Measurements from ENCODE around the gene GOSR2. TPM values are rescaled to one million over a fixed set of nuclear protein-coding genes. Genes with fewer than 3 reads are reported as not detected.
A peak's percentile ranks its signal among the peaks of the same experiment; 100 is the strongest.

Gene GOSR2
- 10 to 100 TPM; 55.7 to 66.7 (median 59.1) TPM for total RNA-seq
- 49.1 TPM for total RNA-seq (2013)

DNA sequence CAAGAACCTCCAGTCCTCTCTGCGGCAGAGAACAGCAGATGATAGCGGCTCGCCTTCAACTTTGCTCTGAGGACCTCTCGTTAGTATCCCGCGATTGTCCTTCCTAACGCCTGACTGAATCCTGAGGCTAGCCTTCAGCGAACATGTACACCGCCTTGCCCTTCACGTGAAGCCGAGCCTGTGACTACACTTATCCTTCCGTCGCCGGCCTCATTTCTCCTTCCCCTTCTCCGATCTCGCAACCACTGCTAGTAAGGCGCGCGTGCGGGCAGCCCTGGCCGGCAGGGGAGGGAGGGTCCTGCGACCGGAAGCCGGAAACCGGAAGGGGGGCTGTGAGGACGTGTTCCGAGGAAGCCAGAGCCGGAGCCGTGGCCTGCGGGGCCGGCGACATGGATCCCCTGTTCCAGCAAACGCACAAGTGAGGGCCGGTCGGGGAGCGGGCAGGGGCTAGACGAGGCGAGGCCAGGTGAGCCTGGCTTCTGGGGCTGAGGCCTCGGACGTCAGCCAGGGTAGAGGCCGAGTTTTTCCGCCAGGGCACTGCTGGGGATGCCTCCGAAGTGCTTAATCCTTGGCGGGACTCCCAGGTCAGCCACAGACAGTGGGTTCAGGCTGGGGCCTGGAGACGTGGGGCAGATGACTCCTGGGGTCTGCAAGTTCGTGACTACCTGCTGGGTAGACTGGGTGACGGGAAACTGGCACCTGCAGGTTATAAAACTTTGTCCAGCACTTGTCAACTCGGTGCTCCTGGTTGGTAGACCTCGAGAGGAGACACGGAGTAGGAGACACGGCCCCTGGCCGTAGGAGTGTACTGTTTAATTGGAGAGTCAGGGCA, at the start of gene GOSR2:
Gene GOSR2 (plus strand): TSS at position 357 of the 832 bp plus-strand sequence. CDS start 33 bp downstream, at position 390.
- Histone ChIP-seq H3K27me3 (ENCODE audit: control insufficient read depth, insufficient read depth, low read length) (no peaks in the 10 kb centered on the region), H3K4me1 (ENCODE audit: control insufficient read depth, insufficient read depth, low read length) (no peaks in the 10 kb centered on the region), H3K36me3 (ENCODE audit: control insufficient read depth, insufficient read depth, low read length) (no peaks in the 10 kb centered on the region), H3K9me3 (ENCODE audit: control insufficient read depth, insufficient read depth, low read length) (no peaks in the 10 kb centered on the region), H3K27ac (ENCODE audit: low read length) (peak within 1 kb of the TSS; percentile 93), H3K4me3 (ENCODE audit: low read length) (peak within 1 kb of the TSS; percentile 63)
- no peaks in the 10 kb centered on the region for H3K36me3 Mint-ChIP-seq
- TF ChIP-seq, protein P1, sequence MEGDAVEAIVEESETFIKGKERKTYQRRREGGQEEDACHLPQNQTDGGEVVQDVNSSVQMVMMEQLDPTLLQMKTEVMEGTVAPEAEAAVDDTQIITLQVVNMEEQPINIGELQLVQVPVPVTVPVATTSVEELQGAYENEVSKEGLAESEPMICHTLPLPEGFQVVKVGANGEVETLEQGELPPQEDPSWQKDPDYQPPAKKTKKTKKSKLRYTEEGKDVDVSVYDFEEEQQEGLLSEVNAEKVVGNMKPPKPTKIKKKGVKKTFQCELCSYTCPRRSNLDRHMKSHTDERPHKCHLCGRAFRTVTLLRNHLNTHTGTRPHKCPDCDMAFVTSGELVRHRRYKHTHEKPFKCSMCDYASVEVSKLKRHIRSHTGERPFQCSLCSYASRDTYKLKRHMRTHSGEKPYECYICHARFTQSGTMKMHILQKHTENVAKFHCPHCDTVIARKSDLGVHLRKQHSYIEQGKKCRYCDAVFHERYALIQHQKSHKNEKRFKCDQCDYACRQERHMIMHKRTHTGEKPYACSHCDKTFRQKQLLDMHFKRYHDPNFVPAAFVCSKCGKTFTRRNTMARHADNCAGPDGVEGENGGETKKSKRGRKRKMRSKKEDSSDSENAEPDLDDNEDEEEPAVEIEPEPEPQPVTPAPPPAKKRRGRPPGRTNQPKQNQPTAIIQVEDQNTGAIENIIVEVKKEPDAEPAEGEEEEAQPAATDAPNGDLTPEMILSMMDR (IDR thresholded peaks at IDR 0.05): no peak
- DNase-seq: peak; percentile 90 to 93
- under 1% methylated on average over 49 of the region's 52 CpGs for WGBS (ENCODE audit: insufficient coverage)
- H3K9me3 Mint-ChIP-seq: no peaks in the 10 kb centered on the region
- peaks cover 0 to 13% of the 10 kb centered on the region in 2 donors for H3K27me3 Mint-ChIP-seq (ENCODE audit: low read depth in 2 of 2)
- peaks cover 55 to 57% of the 10 kb centered on the region in 2 donors for H3K4me1 Mint-ChIP-seq
- peak; percentile 95 to 97 (median 96) for ATAC-seq
- H3K4me3 Mint-ChIP-seq: peak within 1 kb of the TSS; percentile 95
- H3K27ac Mint-ChIP-seq: peak within 1 kb of the TSS; percentile 97 to 99
- intact Hi-C loops (cut with micrococcal nuclease): no loop called here

DNA sequence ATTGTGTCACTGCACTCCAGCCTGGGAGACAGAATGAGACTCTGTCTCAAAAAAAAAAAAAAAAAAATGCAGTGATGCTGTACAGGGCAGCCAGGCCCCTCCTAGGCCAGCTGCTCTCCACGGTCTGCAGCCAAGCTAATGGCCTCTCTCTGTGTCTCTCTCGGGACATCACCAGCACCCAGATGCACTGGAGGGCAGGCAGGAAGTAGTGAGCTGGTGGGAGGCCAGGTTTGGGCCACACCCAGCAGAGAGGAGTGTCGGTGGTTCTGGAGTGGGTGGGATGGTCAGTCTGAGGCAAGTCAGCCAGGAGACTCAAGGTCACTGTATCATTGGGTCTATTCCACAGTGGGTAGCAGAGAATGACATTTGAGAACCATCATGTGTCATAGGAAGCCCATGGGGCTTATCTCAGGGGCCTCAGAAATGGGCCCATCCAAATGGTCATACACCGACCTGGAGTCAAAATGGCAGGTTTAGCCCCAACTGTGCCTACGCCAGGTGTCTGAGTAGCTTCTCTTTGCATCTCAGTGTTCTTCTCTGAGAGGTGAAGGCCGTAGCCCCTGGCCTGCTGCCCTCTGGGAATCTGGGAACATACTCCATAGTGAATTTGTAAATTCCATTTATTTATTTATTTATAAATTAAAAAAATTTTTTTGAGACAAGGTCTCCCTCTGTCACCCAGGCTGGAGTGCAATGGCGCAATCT, 48.9 kb upstream of the GOSR2 start:
- H3K27me3 Mint-ChIP-seq (ENCODE audit: low read depth in 2 of 2): peaks cover 0 to 2% of the 10 kb centered on the region in 2 donors
- H3K27me3 ChIP-seq (ENCODE audit: control insufficient read depth, insufficient read depth, low read length): no peaks in the 10 kb centered on the region
- no peaks in the 10 kb centered on the region for H3K36me3 ChIP-seq (ENCODE audit: control insufficient read depth, insufficient read depth, low read length)
- no peaks in the 10 kb centered on the region for H3K4me1 Mint-ChIP-seq
- whole genome bisulfite sequencing (ENCODE audit: insufficient coverage): 83% methylated on average over 6 of the region's 7 CpGs
- H3K4me1 ChIP-seq (ENCODE audit: control insufficient read depth, insufficient read depth, low read length): peaks cover 6% of the 10 kb centered on the region
- no peaks in the 10 kb centered on the region for H3K36me3 Mint-ChIP-seq
- intact Hi-C loops (cut with micrococcal nuclease): no loop called here
- H3K27ac ChIP-seq (ENCODE audit: low read length): no peak overlapping the region
- H3K4me3 ChIP-seq (ENCODE audit: low read length): no peak overlapping the region
- DNase-seq (no peak), ATAC-seq (no peak)
- no peak overlapping the region for H3K4me3 Mint-ChIP-seq
- H3K27ac Mint-ChIP-seq: no peak overlapping the region
- no peaks in the 10 kb centered on the region for H3K9me3 Mint-ChIP-seq
- no peaks in the 10 kb centered on the region for H3K9me3 ChIP-seq (ENCODE audit: control insufficient read depth, insufficient read depth, low read length)
- TF ChIP-seq, protein P1 (IDR thresholded peaks at IDR 0.05): no peak

DNA sequence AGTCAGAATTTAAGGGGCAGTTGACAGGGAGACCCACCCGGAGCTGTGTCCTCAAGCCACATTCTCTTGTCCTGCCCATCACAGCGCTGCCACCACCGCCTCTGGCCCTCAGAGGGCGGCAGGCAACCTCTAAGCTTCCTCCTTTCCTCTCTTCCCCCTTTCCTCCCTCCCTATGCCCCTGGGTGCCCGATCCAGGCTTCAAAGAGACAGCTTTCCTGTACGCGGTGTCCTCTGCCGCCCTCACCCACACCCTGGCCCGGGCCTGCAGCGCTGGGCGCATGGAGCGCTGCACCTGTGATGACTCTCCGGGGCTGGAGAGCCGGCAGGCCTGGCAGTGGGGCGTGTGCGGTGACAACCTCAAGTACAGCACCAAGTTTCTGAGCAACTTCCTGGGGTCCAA, 48.1 kb upstream of the GOSR2 start:
- no peak overlapping the region for H3K4me3 Mint-ChIP-seq
- DNase-seq (no peak), ATAC-seq (no peak)
- TF ChIP-seq, protein P1 (IDR thresholded peaks at IDR 0.05): no peak
- Histone ChIP-seq H3K27me3 (ENCODE audit: control insufficient read depth, insufficient read depth, low read length) (no peaks in the 10 kb centered on the region), H3K4me1 (ENCODE audit: control insufficient read depth, insufficient read depth, low read length) (peaks cover 6% of the 10 kb centered on the region), H3K9me3 (ENCODE audit: control insufficient read depth, insufficient read depth, low read length) (no peaks in the 10 kb centered on the region), H3K4me3 (ENCODE audit: low read length) (no peak overlapping the region), H3K36me3 (ENCODE audit: control insufficient read depth, insufficient read depth, low read length) (no peaks in the 10 kb centered on the region), H3K27ac (ENCODE audit: low read length) (no peak overlapping the region)
- intact Hi-C loops (cut with micrococcal nuclease): no loop called here
- H3K27ac Mint-ChIP-seq: no peak overlapping the region
- H3K27me3 Mint-ChIP-seq (ENCODE audit: low read depth in 2 of 2): peaks cover 0 to 2% of the 10 kb centered on the region in 2 donors
- 88% methylated on average over 16 of the region's 16 CpGs for WGBS (ENCODE audit: insufficient coverage)
- H3K9me3 Mint-ChIP-seq: no peaks in the 10 kb centered on the region
- H3K4me1 Mint-ChIP-seq: no peaks in the 10 kb centered on the region
- no peaks in the 10 kb centered on the region for H3K36me3 Mint-ChIP-seq

Measured in natural killer cell (primary cell).